DND-41 (cell line): ENCODE data around the gene DCC.

Experiments used
- ATAC-seq: fragments of 200-7000 bp; cut with Tn5 transposase; 3 replicates; pipeline ENCODE4 v1.9.1; 2021; ENCODE audit warnings: low read depth; ENCODE audit not compliant: insufficient read depth
- DNase-seq: peaks from one replicate; pipeline ENCODE4 v3.0.0-alpha.2; 2020
- H2AFZ ChIP-seq: 2 replicates; pipeline ENCODE4 v1.6.0; 2012; ENCODE audit warnings: low read depth, low read length
- H3K27ac ChIP-seq: 2 replicates; pipeline ENCODE4 v1.5.1; 2012; ENCODE audit warnings: low read length, inconsistent platforms
- H3K27me3 ChIP-seq: fragments of 200-600 bp; sonication (generic); 2 replicates; pipeline ENCODE4 v1.6.0; 2012; ENCODE audit warnings: low read length, mild to moderate bottlenecking, inconsistent platforms; ENCODE audit not compliant: insufficient read depth, poor library complexity
- H3K36me3 ChIP-seq: 2 replicates; pipeline ENCODE4 v1.5.1; 2012; ENCODE audit warnings: low read length, inconsistent platforms; ENCODE audit not compliant: insufficient read depth
- H3K4me1 ChIP-seq: 2 replicates; pipeline ENCODE4 v1.5.1; 2012; ENCODE audit warnings: mild to moderate bottlenecking, low read length; ENCODE audit not compliant: insufficient read depth
- H3K4me2 ChIP-seq: 2 replicates; pipeline ENCODE4 v1.6.0; 2012; ENCODE audit warnings: mild to moderate bottlenecking, moderate library complexity, low read length, inconsistent platforms; ENCODE audit not compliant: insufficient read depth
- H3K4me3 ChIP-seq, 2 experiments: fragments of 200-600 bp in 1 of 2; shearing (Covaris generic) in 1 of 2; 2 replicates each; pipeline ENCODE4 v1.5.1; 2012 to 2016; ENCODE audit warnings: inconsistent platforms in 2 of 2, low read length in 2 of 2, mild to moderate bottlenecking in 2 of 2, low read depth in 1 of 2, moderate library complexity in 1 of 2
- H3K79me2 ChIP-seq: 2 replicates; pipeline ENCODE4 v1.6.0; 2012; ENCODE audit warnings: low read length, inconsistent platforms; ENCODE audit not compliant: insufficient read depth
- H3K9ac ChIP-seq: 2 replicates; pipeline ENCODE4 v1.6.0; 2012; ENCODE audit warnings: low read depth, mild to moderate bottlenecking, inconsistent platforms, low read length, moderate library complexity
- H3K9me3 ChIP-seq: 2 replicates; pipeline ENCODE4 v1.5.1; 2012; ENCODE audit warnings: low read length, moderate library complexity, mild to moderate bottlenecking, inconsistent platforms; ENCODE audit not compliant: insufficient read depth, severe bottlenecking
- H4K20me1 ChIP-seq: 2 replicates; pipeline ENCODE4 v1.6.0; 2012; ENCODE audit warnings: low read length; ENCODE audit not compliant: insufficient read depth
- EZH2 ChIP-seq: IDR thresholded peaks from 3 replicates; pipeline ENCODE4 v1.6.1; 2012; ENCODE audit warnings: borderline replicate concordance, low read depth, mild to moderate bottlenecking, moderate library complexity, low read length, inconsistent platforms; ENCODE audit not compliant: severe bottlenecking
- TF ChIP-seq, protein P1 (sequence below): IDR thresholded peaks from 2 replicates; pipeline ENCODE4 v1.5.1; 2012; ENCODE audit warnings: borderline replicate concordance, low read length, moderate library complexity, mild to moderate bottlenecking; ENCODE audit not compliant: poor library complexity, severe bottlenecking; ENCODE audit errors: extremely low read depth

DCC gene

DNA sequence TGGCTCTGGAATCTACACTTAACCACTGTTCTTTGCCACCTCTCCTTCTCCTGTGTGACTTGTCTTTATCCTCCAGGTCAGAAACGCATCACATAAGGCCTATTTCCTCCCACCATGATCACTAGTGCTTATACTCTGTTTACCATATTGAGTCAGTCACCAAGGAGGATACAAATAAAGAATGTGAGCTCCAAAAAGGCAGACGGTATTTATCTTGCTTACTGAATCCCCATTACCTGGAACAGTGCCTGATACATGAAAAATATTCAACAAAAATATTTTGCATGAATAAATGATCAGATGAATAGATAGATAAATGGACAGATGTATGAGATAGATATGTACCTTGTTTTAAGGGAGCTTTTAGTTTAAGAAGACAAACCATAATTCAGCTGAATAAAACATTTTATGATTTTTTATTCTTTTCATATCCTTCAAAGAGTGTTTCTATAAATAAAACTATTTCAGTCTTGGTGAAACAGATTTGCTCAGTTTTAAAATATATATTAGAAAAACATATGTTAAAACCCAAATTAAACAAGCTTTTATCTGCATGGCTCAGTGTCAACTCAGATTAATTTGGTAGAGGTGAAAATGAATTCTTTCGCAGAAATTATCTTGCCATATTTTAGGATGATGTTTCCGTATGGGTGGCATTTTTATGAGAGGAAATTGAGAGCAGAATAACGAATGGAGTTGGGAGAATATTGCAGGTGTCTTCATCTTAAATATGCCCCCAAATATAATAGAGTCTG is 799.9 kb downstream of the DCC start:
- Histone ChIP-seq H3K9me3 (no peaks in the 10 kb centered on the region), H3K4me2 (no peak overlapping the region), H3K9ac (no peak overlapping the region), H3K4me3 (no peak overlapping the region), H4K20me1 (no peaks in the 10 kb centered on the region), H3K79me2 (no peaks in the 10 kb centered on the region), H3K36me3 (no peaks in the 10 kb centered on the region), H3K27me3 (no peaks in the 10 kb centered on the region), H2AFZ (no peak overlapping the region), H3K4me1 (no peaks in the 10 kb centered on the region), H3K27ac (no peak overlapping the region)
- TF ChIP-seq EZH2, result no peak
- TF ChIP-seq, protein P1, sequence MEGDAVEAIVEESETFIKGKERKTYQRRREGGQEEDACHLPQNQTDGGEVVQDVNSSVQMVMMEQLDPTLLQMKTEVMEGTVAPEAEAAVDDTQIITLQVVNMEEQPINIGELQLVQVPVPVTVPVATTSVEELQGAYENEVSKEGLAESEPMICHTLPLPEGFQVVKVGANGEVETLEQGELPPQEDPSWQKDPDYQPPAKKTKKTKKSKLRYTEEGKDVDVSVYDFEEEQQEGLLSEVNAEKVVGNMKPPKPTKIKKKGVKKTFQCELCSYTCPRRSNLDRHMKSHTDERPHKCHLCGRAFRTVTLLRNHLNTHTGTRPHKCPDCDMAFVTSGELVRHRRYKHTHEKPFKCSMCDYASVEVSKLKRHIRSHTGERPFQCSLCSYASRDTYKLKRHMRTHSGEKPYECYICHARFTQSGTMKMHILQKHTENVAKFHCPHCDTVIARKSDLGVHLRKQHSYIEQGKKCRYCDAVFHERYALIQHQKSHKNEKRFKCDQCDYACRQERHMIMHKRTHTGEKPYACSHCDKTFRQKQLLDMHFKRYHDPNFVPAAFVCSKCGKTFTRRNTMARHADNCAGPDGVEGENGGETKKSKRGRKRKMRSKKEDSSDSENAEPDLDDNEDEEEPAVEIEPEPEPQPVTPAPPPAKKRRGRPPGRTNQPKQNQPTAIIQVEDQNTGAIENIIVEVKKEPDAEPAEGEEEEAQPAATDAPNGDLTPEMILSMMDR, result no peak
- ATAC-seq (no peak), DNase-seq (no peak)

DNA sequence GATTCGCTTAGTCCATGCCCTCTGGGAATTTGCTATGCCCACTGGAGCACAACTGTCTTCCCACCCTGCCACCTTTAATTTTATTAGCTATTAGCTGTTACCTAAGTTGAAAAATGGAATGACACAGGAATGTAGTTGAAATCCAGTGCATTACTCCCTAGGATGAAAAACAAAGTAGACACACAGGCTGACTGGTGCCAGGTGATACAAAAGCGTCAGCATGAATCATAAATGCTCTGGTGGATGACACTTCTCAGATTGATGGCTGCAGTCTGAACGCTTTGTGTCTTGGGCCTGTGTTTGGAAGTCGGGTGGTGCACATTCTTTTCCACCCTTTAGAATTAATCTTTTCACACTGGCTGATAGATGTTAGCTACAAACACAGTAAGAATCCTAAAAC is 802.0 kb downstream of the DCC start:
- no peak overlapping the region for H3K4me3 ChIP-seq
- no peak overlapping the region for H3K4me2 ChIP-seq
- no peak overlapping the region for H2AFZ ChIP-seq
- ATAC-seq (no peak), DNase-seq (no peak)
- no peak overlapping the region for H3K27ac ChIP-seq
- H4K20me1 ChIP-seq, result no peaks in the 10 kb centered on the region
- no peaks in the 10 kb centered on the region for H3K79me2 ChIP-seq
- no peaks in the 10 kb centered on the region for H3K4me1 ChIP-seq
- no peaks in the 10 kb centered on the region for H3K9me3 ChIP-seq
- no peaks in the 10 kb centered on the region for H3K27me3 ChIP-seq
- H3K9ac ChIP-seq, result no peak overlapping the region
- no peaks in the 10 kb centered on the region for H3K36me3 ChIP-seq
- TF ChIP-seq EZH2, result no peak
- TF ChIP-seq, protein P1, result no peak

DNA sequence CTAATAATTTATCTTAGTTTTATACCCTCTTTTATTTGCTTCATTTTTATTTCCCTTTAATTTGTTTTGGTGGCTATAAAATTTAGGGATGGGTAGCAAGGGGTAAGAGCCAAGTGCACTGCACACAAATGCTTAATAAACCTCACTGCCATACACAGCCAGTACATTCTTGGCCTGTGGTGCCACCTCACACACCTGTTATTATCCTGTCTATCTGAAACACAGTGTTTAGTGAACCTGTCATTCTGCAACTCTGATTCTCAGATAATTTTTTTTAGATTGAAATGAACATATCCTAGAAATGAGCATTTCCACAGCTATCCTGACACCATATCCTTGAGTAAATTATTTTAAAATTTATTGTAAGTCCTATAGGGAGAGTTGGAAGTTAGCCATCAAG is 807.5 kb downstream of the DCC start:
- Histone ChIP-seq H3K4me1 (no peaks in the 10 kb centered on the region), H3K27me3 (no peaks in the 10 kb centered on the region), H2AFZ (no peak overlapping the region), H3K9ac (no peak overlapping the region), H4K20me1 (no peaks in the 10 kb centered on the region), H3K4me3 (no peak overlapping the region), H3K9me3 (no peaks in the 10 kb centered on the region), H3K4me2 (no peak overlapping the region), H3K79me2 (no peaks in the 10 kb centered on the region), H3K36me3 (no peaks in the 10 kb centered on the region), H3K27ac (no peak overlapping the region)
- ATAC-seq, result no peak
- DNase-seq, result no peak
- TF ChIP-seq EZH2, result no peak
- TF ChIP-seq, protein P1, result no peak

DNA sequence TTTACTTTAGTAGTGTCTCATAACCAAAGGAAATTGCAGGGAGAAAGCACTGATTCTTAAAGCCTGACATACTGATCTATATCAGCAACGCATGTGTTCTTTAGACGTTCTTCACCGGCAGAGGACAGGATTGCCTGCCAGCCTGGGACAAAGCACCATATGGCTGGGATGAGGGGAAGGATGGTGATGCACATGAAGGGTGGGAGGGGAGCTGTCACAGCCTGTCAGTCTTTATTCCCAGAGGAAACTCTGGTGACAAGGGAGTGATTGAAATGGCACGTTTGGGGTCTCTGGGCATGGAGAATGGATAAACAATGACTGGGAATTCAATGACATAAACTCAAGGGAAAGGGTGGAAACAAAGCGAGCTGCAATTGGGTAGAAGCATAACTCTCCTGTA is 808.1 kb downstream of the DCC start:
- Histone ChIP-seq H3K9me3 (no peaks in the 10 kb centered on the region), H3K4me1 (no peaks in the 10 kb centered on the region), H3K27ac (no peak overlapping the region), H3K4me2 (no peak overlapping the region), H4K20me1 (no peaks in the 10 kb centered on the region), H3K36me3 (no peaks in the 10 kb centered on the region), H3K79me2 (no peaks in the 10 kb centered on the region), H3K4me3 (no peak overlapping the region), H3K9ac (no peak overlapping the region), H2AFZ (no peak overlapping the region), H3K27me3 (no peaks in the 10 kb centered on the region)
- DNase-seq (no peak), ATAC-seq (no peak)
- no peak for TF ChIP-seq EZH2
- TF ChIP-seq, protein P1, result no peak
